IgD-negative memory B cell (primary cell): ENCODE results near the gene IRF2BP1. TPM values are rescaled to one million over a fixed set of nuclear protein-coding genes. Genes with fewer than 3 reads are reported as not detected.

ENCODE experiments used
- H3K27ac Mint-ChIP-seq, 3 donors: one replicate each; pipeline ENCODE4 v1.8.0; 2020 to 2022; ENCODE audit warnings: mild to moderate bottlenecking in 3 of 3, mixed read lengths in 3 of 3, moderate library complexity in 1 of 3
- H3K27me3 Mint-ChIP-seq: one replicate; pipeline ENCODE4 v1.8.0; 2021; ENCODE audit warnings: mixed read lengths
- H3K36me3 Mint-ChIP-seq: one replicate; pipeline ENCODE4 v1.8.0; 2020; ENCODE audit warnings: mild to moderate bottlenecking, mixed read lengths
- H3K4me1 Mint-ChIP-seq, 3 donors: one replicate each; pipeline ENCODE4 v1.8.0; 2020 to 2022; ENCODE audit warnings: mixed read lengths in 3 of 3, mild to moderate bottlenecking in 1 of 3
- H3K4me3 Mint-ChIP-seq, 4 donors: one replicate each; pipeline ENCODE4 v1.8.0; 2020 to 2022; ENCODE audit warnings: mild to moderate bottlenecking in 4 of 4, mixed read lengths in 4 of 4, moderate library complexity in 3 of 4
- H3K9me3 Mint-ChIP-seq, 3 donors: one replicate each; pipeline ENCODE4 v1.8.0; 2020 to 2021; ENCODE audit warnings: mixed read lengths in 3 of 3, mild to moderate bottlenecking in 1 of 3
- polyA plus RNA-seq: library from polyadenylated mRNA; unstranded; fragments of 300-500 nt; fragmentation: Illumina TruSeq; gene quantifications from one replicate; pipeline ENCODE4 v1.2.3, GENCODE V29; 2021

IRF2BP1 gene
- polyA plus RNA-seq, 1 donor from 2014 or later = 10.0 TPM

DNA sequence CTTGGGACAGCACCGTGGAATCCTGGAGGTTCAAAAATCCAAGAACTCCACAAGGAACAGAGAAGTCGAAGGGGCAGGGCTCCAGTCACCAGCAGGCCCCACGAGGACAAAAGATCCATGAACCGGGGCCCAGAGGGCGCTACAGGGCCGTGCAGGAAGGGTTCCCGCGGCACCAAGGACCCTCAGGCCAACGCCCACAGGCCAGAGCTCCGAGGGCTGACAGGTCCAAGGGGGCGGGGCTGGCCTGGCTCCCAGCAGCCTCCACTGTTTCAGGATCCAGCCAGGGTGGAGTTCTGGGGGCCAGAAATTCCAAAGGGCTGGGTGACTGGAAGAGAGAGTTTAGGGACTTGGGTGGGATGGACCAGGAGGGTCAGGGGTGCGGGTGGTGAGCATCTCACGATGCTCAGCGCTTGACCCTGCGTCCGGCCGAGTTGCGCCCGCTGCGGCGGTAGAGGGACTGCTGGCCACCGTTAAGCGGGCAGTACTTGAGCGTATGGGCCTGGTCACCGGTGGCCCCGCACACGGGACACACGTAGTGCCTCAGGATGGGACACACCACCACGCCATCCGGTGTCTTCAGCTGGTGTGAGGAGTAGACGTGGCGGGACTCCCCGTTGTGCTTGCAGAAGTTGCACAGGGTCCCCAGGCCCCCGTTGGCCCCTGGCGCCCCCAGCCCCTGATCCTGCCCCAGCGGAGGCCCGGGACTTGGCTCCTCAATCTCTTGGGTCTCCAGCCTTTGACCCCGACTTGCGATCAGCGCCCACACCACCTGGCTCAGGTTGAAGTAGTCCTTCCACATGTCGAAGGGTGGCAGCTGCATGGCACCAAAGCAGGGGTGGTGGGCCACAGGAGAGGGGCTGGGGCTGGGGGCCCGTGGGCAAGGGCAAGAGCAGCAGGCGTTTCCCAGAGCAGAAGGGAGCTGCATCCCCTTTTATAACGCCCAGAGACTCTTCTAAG is 28.2 kb upstream of the IRF2BP1 start, which contains the start of gene NANOS2:
TSS of gene NANOS2 (minus strand) at position 905 of the 957 bp plus-strand sequence. CDS start at position 820, 85 bp downstream.
- H3K27me3 Mint-ChIP-seq = peaks cover 25% of the 10 kb centered on the region
- no peak within 1 kb of the TSS for H3K27ac Mint-ChIP-seq
- peak within 1 kb of the TSS in 1 of 4 donors; percentile 32 for H3K4me3 Mint-ChIP-seq
- H3K9me3 Mint-ChIP-seq = peaks cover 0 to 2% (median 0%) of the 10 kb centered on the region in 3 donors
- H3K36me3 Mint-ChIP-seq = peaks cover 2% of the 10 kb centered on the region
- peaks cover 0 to 2% (median 0%) of the 10 kb centered on the region in 3 donors for H3K4me1 Mint-ChIP-seq

DNA sequence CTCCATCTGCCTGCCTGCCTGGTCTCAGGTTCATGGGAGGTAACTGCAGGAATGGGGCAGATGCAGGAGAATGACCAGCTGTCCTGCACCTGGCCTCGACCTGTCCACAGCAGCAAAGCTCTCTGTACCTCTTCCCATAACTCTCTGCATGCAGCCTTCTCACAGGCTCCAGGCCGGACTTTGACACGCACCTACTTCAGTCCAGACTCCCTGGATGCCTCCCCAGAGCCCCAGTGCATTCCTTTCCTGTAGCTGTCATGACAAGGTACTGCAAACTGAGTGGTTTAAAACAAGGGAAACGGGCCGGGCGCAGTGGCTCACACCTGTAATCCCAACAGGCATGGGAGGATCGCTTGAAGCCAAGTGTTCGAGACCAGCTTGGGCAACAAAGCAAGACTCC is 25.4 kb upstream of the IRF2BP1 start:
- H3K9me3 Mint-ChIP-seq = peaks cover 0 to 2% (median 0%) of the 10 kb centered on the region in 3 donors
- peaks cover 19% of the 10 kb centered on the region for H3K27me3 Mint-ChIP-seq
- peaks cover 4% of the 10 kb centered on the region for H3K36me3 Mint-ChIP-seq
- H3K4me3 Mint-ChIP-seq = no peak overlapping the region
- peaks cover 0 to 3% (median 0%) of the 10 kb centered on the region in 3 donors for H3K4me1 Mint-ChIP-seq
- H3K27ac Mint-ChIP-seq = no peak overlapping the region

GRCh38 chr19:45908956-45909355 is 23.0 kb upstream of the IRF2BP1 start:
- peaks cover 17% of the 10 kb centered on the region for H3K27me3 Mint-ChIP-seq
- peaks cover 0 to 2% (median 0%) of the 10 kb centered on the region in 3 donors for H3K9me3 Mint-ChIP-seq
- no peak overlapping the region for H3K4me3 Mint-ChIP-seq
- peaks cover 0 to 3% (median 0%) of the 10 kb centered on the region in 3 donors for H3K4me1 Mint-ChIP-seq
- H3K27ac Mint-ChIP-seq = no peak overlapping the region
- H3K36me3 Mint-ChIP-seq = peaks cover 2% of the 10 kb centered on the region

- Mint-ChIP-seq H3K27ac (peak overlapping the region in 1 of 3 donors; percentile 35), H3K9me3 (no peaks in the 10 kb centered on the region), H3K4me3 (peak overlapping the region in 1 of 4 donors; percentile 73), H3K4me1 (peaks cover 0 to 4% (median 4%) of the 10 kb centered on the region in 3 donors), H3K36me3 (peaks cover 2% of the 10 kb centered on the region), H3K27me3 (peaks cover 8% of the 10 kb centered on the region)
Observed at GRCh38 chr19:45906221-45906620, 20.3 kb upstream of the IRF2BP1 start.

- H3K27me3 Mint-ChIP-seq = peaks cover 2% of the 10 kb centered on the region
- peaks cover 4 to 10% (median 8%) of the 10 kb centered on the region in 3 donors for H3K4me1 Mint-ChIP-seq
- H3K4me3 Mint-ChIP-seq = peak overlapping the region in 2 of 4 donors; percentile 58 to 61
- H3K27ac Mint-ChIP-seq = no peak overlapping the region
- H3K36me3 Mint-ChIP-seq = peaks cover 2% of the 10 kb centered on the region
- H3K9me3 Mint-ChIP-seq = no peaks in the 10 kb centered on the region
Observed at GRCh38 chr19:45905011-45905410, 19.1 kb upstream of the IRF2BP1 start.

- H3K4me3 Mint-ChIP-seq = peak overlapping the region; percentile 89 to 99 (median 94)
- peak overlapping the region; percentile 92 to 100 (median 95) for H3K27ac Mint-ChIP-seq
- no peaks in the 10 kb centered on the region for H3K9me3 Mint-ChIP-seq
- H3K36me3 Mint-ChIP-seq = peaks cover 2% of the 10 kb centered on the region
- peaks cover 4 to 12% (median 8%) of the 10 kb centered on the region in 3 donors for H3K4me1 Mint-ChIP-seq
- no peaks in the 10 kb centered on the region for H3K27me3 Mint-ChIP-seq
Observed at GRCh38 chr19:45902651-45903625, 17.0 kb upstream of the IRF2BP1 start.

DNA sequence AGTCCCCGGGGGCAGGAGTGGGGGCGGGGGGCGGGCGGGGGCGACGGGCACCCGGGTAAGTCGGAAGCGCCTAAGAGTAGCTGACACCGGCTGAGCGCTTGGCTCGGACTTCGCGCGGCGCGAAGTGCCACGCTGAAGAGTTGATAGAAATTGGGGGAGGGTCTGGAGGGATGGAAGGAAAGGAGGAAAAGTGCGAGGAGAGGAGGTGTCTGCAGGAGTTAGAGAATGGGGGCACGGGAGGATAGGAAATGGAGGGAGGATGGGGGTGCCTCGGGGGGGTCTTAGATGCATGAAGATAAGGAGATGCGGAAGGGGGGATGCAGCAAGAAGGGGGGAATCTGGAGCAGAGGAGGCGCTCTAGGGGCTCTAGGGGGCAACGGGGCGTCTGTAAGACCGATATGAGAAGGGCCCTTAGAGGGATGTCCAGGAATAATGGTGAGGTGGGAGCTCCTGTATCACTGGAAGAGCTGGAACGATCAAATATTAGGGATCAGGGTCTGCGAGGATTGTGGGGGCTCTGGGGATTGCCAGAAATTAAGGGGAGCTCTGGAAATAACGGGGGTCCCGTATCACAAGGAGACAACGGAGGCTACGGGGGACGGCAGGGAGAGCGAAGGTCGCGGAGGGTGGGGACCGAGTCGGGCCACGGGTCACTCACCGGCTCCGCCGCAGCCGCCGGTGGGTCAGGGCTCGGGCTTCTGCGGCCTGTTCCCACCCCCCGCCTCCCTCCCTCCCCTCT is 16.1 kb upstream of the IRF2BP1 start, which contains the start of gene MYPOP:
TSS of gene MYPOP (minus strand) at position 702 of the 739 bp plus-strand sequence. CDS start 840 bp downstream, outside the sequence.
- Mint-ChIP-seq H3K4me1 (peaks cover 4 to 12% (median 10%) of the 10 kb centered on the region in 3 donors), H3K27me3 (no peaks in the 10 kb centered on the region), H3K9me3 (no peaks in the 10 kb centered on the region), H3K27ac (peak within 1 kb of the TSS; percentile 92 to 100 (median 95)), H3K36me3 (peaks cover 2% of the 10 kb centered on the region), H3K4me3 (peak within 1 kb of the TSS; percentile 89 to 99 (median 94))

GRCh38 chr19:45901432-45901911 is 15.5 kb upstream of the IRF2BP1 start:
- Mint-ChIP-seq H3K9me3 (no peaks in the 10 kb centered on the region), H3K4me1 (peaks cover 4 to 12% (median 10%) of the 10 kb centered on the region in 3 donors), H3K4me3 (peak overlapping the region in 3 of 4 donors; percentile 32 to 99 (median 46)), H3K36me3 (no peaks in the 10 kb centered on the region), H3K27ac (peak overlapping the region in 1 of 3 donors; percentile 92), H3K27me3 (no peaks in the 10 kb centered on the region)

DNA sequence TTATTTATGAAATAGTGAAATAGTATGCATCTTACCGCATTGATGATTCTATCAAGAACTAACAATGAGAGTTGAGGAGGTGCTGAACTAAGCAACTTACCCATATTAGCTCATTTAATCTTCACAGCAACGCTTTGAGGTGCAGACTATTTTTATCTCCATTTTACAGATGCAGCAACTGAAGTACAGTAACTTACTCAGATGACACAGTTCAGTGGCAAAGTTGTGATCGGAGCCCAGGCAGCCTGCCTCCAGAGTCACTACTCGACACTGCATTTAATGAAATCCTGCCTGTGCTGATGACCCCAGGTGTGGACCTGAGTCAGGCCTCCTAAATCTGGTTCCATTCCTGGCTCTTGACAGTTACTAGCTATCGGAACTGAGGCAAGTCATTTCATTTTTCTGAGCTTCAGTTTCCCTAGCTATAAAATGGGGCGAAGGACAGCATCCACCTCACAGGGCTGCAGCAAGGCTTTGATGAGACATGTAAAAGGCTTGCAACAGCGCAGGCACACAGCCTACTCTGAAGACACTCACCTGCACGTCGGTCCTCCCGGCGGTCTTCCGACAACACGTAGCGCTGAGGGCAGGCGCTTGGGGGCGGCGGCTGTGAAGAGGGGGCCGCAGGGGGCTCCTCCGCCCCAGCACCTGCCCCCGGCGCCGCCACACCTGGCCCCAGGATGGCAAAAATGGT is 14.9 kb upstream of the IRF2BP1 start:
- H3K4me3 Mint-ChIP-seq = peak overlapping the region; percentile 58 to 77 (median 65)
- no peaks in the 10 kb centered on the region for H3K9me3 Mint-ChIP-seq
- H3K36me3 Mint-ChIP-seq = no peaks in the 10 kb centered on the region
- H3K4me1 Mint-ChIP-seq = peaks cover 4 to 12% (median 10%) of the 10 kb centered on the region in 3 donors
- peak overlapping the region in 1 of 3 donors; percentile 37 for H3K27ac Mint-ChIP-seq
- no peaks in the 10 kb centered on the region for H3K27me3 Mint-ChIP-seq

GRCh38 chr19:45899919-45900589 is 14.1 kb upstream of the IRF2BP1 start:
- Mint-ChIP-seq H3K9me3 (no peaks in the 10 kb centered on the region), H3K27me3 (no peaks in the 10 kb centered on the region), H3K36me3 (peaks cover under 1% of the 10 kb centered on the region), H3K27ac (peak overlapping the region in 2 of 3 donors; percentile 37 to 47), H3K4me1 (peaks cover 9 to 13% (median 12%) of the 10 kb centered on the region in 3 donors), H3K4me3 (peak overlapping the region in 2 of 4 donors; percentile 62 to 77)

GRCh38 chr19:45899253-45899652 is 13.3 kb upstream of the IRF2BP1 start:
- H3K9me3 Mint-ChIP-seq = no peaks in the 10 kb centered on the region
- H3K4me3 Mint-ChIP-seq = peak overlapping the region in 1 of 4 donors; percentile 44
- H3K36me3 Mint-ChIP-seq = peaks cover 2% of the 10 kb centered on the region
- no peaks in the 10 kb centered on the region for H3K27me3 Mint-ChIP-seq
- H3K27ac Mint-ChIP-seq = no peak overlapping the region
- H3K4me1 Mint-ChIP-seq = peaks cover 10 to 15% (median 14%) of the 10 kb centered on the region in 3 donors

DNA sequence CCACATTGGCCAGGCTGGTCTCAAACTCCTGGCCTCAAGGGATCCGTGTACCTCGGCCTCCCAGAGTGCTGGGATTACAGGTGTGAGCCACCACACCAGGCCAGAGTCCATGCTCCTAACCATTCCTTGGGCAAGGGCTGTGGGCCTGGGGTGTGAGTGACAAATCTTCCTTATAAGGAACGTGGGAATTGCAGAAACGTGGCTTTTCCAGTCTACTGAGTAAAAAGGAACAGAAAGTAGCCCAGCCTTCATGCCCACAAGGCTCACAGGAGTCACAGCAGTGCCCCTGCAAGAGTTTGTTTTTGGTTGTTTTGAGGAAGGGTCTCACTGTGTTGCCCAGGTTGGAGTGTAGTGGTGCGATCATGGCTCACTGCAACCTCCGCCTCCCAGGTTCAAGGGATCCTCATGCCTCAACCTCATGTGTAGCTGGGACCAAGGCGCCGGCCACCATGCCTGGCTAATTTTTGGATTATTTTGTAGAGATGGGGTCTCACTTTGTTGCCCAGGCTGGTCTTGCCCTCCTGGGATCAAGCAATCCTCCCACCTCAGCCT is 11.4 kb upstream of the IRF2BP1 start:
- Mint-ChIP-seq H3K27ac (no peak overlapping the region), H3K4me1 (peaks cover 11 to 23% (median 16%) of the 10 kb centered on the region in 3 donors), H3K9me3 (no peaks in the 10 kb centered on the region), H3K36me3 (peaks cover 2% of the 10 kb centered on the region), H3K4me3 (peak overlapping the region in 1 of 4 donors; percentile 12), H3K27me3 (no peaks in the 10 kb centered on the region)
